Mammary epithelial cell (primary cell): ENCODE data around the gene ANKRD60.

Experiments used
- EZH2 ChIP-seq: IDR thresholded peaks from 2 replicates; pipeline ENCODE4 v1.6.1; 2012; ENCODE audit warnings: low read length, inconsistent platforms, borderline replicate concordance
- TF ChIP-seq, protein P1 (sequence below), 2 donors: IDR thresholded peaks in 1 of 2; conservative IDR thresholded peaks in 1 of 2; 2 replicates each; pipeline ENCODE4 v1.5.1; 2011 to 2012; ENCODE audit warnings: inconsistent platforms in 2 of 2, low read length in 2 of 2, mild to moderate bottlenecking in 2 of 2, control low read depth in 1 of 2, low read depth in 1 of 2; ENCODE audit not compliant: insufficient read depth in 1 of 2; ENCODE audit errors: extremely low read depth in 1 of 2

- TF ChIP-seq, protein P1, sequence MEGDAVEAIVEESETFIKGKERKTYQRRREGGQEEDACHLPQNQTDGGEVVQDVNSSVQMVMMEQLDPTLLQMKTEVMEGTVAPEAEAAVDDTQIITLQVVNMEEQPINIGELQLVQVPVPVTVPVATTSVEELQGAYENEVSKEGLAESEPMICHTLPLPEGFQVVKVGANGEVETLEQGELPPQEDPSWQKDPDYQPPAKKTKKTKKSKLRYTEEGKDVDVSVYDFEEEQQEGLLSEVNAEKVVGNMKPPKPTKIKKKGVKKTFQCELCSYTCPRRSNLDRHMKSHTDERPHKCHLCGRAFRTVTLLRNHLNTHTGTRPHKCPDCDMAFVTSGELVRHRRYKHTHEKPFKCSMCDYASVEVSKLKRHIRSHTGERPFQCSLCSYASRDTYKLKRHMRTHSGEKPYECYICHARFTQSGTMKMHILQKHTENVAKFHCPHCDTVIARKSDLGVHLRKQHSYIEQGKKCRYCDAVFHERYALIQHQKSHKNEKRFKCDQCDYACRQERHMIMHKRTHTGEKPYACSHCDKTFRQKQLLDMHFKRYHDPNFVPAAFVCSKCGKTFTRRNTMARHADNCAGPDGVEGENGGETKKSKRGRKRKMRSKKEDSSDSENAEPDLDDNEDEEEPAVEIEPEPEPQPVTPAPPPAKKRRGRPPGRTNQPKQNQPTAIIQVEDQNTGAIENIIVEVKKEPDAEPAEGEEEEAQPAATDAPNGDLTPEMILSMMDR (conservative IDR thresholded peaks at IDR 0.05 in 1 of 2, IDR thresholded peaks at IDR 0.05 in 1 of 2; ENCODE audit: extremely low read depth in 1 of 2, insufficient read depth in 1 of 2, low read depth in 1 of 2, low read length in 2 of 2), result no peak
- TF ChIP-seq EZH2, result no peak
Observed at GRCh38 chr20:58213716-58214115, 14.7 kb downstream of the ANKRD60 start.
